Endothelial cell of umbilical vein (primary cell): ENCODE data around the gene MBOAT1. TPM values are rescaled to one million over a fixed set of nuclear protein-coding genes. Genes with fewer than 3 reads are reported as not detected.

ENCODE experiments used
- BruUV-seq: library from RNA; stranded (reverse); fragments of 400-500 nt; replicated peaks from 2 replicates; lab custom pipeline; 2021; lab: Mats Ljungman, UMichigan
- CTCF ChIA-PET: fragments of 300-600, 350-600 bp; sonication (Branson Sonifier 250); formaldehyde crosslinking; loops from one replicate; lab custom pipeline; 2021; ENCODE audit warnings: antibody characterized with exemption, inconsistent platforms; lab: Charles Lee
- POLR2A ChIA-PET: fragments of 300-600, 350-600 bp; sonication (Branson Sonifier 250); formaldehyde crosslinking; loops from one replicate; lab custom pipeline; 2021; ENCODE audit warnings: antibody characterized with exemption, inconsistent platforms; lab: Charles Lee
- DNase-seq: peaks from one replicate; pipeline ENCODE4 v3.0.0-alpha.2; 2011; ENCODE audit warnings: low read depth, low spot score
- FAIRE-seq: peaks from 2 replicates; lab custom pipeline; 2011; peaks lifted over from hg19 to GRCh38; lab: Jason Lieb, UNC
- H2AFZ ChIP-seq: 2 replicates; pipeline ENCODE4 v1.6.0; 2012; ENCODE audit warnings: low read depth, low read length, control low read depth, inconsistent platforms
- H3K27ac ChIP-seq: 2 replicates; pipeline ENCODE4 v1.5.1; 2011; ENCODE audit warnings: low read depth, mild to moderate bottlenecking, control low read depth, low read length, moderate library complexity; ENCODE audit not compliant: insufficient read depth
- H3K27me3 ChIP-seq, 2 experiments: 2 replicates each; pipeline versions ENCODE4 v1.6.0 to v1.6.1; 2011; ENCODE audit warnings: low read length in 2 of 2, mixed read lengths in 1 of 2; ENCODE audit not compliant: control insufficient read depth in 2 of 2, insufficient read depth in 2 of 2
- H3K36me3 ChIP-seq, 2 experiments: 2 replicates in 1 of 2; 3 replicates in 1 of 2; pipeline ENCODE4 v1.5.1; 2011; ENCODE audit warnings: low read length in 2 of 2, mild to moderate bottlenecking in 1 of 2, moderate library complexity in 1 of 2; ENCODE audit not compliant: control insufficient read depth in 2 of 2, insufficient read depth in 2 of 2; ENCODE audit errors: extremely low read depth in 1 of 2
- H3K4me1 ChIP-seq: 3 replicates; pipeline ENCODE4 v1.5.1; 2011; ENCODE audit warnings: mild to moderate bottlenecking, low read length; ENCODE audit not compliant: control insufficient read depth, insufficient read depth; ENCODE audit errors: extremely low read depth
- H3K4me2 ChIP-seq: 2 replicates; pipeline ENCODE4 v1.6.1; 2011; ENCODE audit warnings: low read length, control low read depth, mixed read lengths; ENCODE audit not compliant: insufficient read depth
- H3K4me3 ChIP-seq, 3 experiments: fragments of 200-600 bp in 1 of 3; sonication (generic), shearing (Covaris generic) in 1 of 3; replicated peaks in 1 of 3; 2 replicates each; pipeline ENCODE4 v1.5.1; 2011 to 2016; ENCODE audit warnings: control low read depth in 3 of 3, low read length in 3 of 3, mild to moderate bottlenecking in 2 of 3, inconsistent platforms in 1 of 3, low read depth in 1 of 3, moderate library complexity in 1 of 3; ENCODE audit not compliant: insufficient read depth in 1 of 3
- H3K79me2 ChIP-seq: 2 replicates; pipeline ENCODE4 v1.6.0; 2012; ENCODE audit warnings: low read length, inconsistent platforms; ENCODE audit not compliant: control insufficient read depth, insufficient read depth
- H3K9ac ChIP-seq: replicated peaks from 2 replicates; pipeline ENCODE3; 2011; ENCODE audit warnings: low read length, control low read depth; ENCODE audit not compliant: insufficient read depth; ENCODE audit errors: extremely low read depth
- H3K9me1 ChIP-seq: replicated peaks from 3 replicates; pipeline ENCODE4 v1.6.0; 2011; ENCODE audit warnings: mild to moderate bottlenecking, low read length; ENCODE audit not compliant: control insufficient read depth, insufficient read depth; ENCODE audit errors: extremely low read depth
- H3K9me3 ChIP-seq: replicated peaks from 2 replicates; pipeline ENCODE4 v1.5.1; 2012; ENCODE audit warnings: low read length, inconsistent platforms; ENCODE audit not compliant: control insufficient read depth, insufficient read depth
- H4K20me1 ChIP-seq: replicated peaks from 2 replicates; pipeline ENCODE3; 2011; ENCODE audit warnings: mild to moderate bottlenecking, low read length; ENCODE audit not compliant: control insufficient read depth, insufficient read depth; ENCODE audit errors: extremely low read depth
- EZH2 ChIP-seq: IDR thresholded peaks from 2 replicates; pipeline ENCODE4 v1.6.1; 2012; ENCODE audit warnings: borderline replicate concordance, low read depth, mild to moderate bottlenecking, moderate library complexity, low read length, inconsistent platforms; ENCODE audit not compliant: severe bottlenecking
- FOS ChIP-seq: IDR thresholded peaks from 2 replicates; pipeline ENCODE4 v1.6.1; 2011; ENCODE audit warnings: mild to moderate bottlenecking, low read length, moderate library complexity, borderline replicate concordance; ENCODE audit not compliant: insufficient read depth
- GATA2 ChIP-seq: IDR thresholded peaks from 2 replicates; pipeline ENCODE4 v1.7.0; 2011; ENCODE audit warnings: low read depth, mild to moderate bottlenecking, moderate library complexity, mixed read lengths, low read length; ENCODE audit not compliant: insufficient read length, insufficient read depth
- JUN ChIP-seq: IDR thresholded peaks from 2 replicates; pipeline ENCODE4 v1.6.1; 2011; ENCODE audit warnings: borderline replicate concordance, low read depth; ENCODE audit not compliant: insufficient read length, insufficient read depth
- MYC ChIP-seq: IDR thresholded peaks from one replicate; pipeline ENCODE4 v1.6.1; 2011; ENCODE audit warnings: mild to moderate bottlenecking, low read depth, low read length
- POLR2A ChIP-seq: IDR thresholded peaks from 2 replicates; pipeline ENCODE4 v1.6.1; 2012; ENCODE audit warnings: low read depth, mild to moderate bottlenecking, control low read depth, low read length
- POLR2AphosphoS5 ChIP-seq: IDR thresholded peaks from 2 replicates; pipeline ENCODE4 v1.6.1; 2012; ENCODE audit warnings: low read depth, mild to moderate bottlenecking, control low read depth, low read length, moderate library complexity; ENCODE audit not compliant: insufficient read depth
- dilution Hi-C: fragments of 300-500 bp; cut with MboI; formaldehyde crosslinking; loops from one replicate; pipeline ENCODE4 v1.15.0; 2019; ENCODE audit warnings: low sequenced_read_pairs; ENCODE audit not compliant: extremely low pct_ligation_motif_present
- intact Hi-C: fragments of 100-400 bp; cut with micrococcal nuclease; formaldehyde crosslinking; loops from one replicate; pipeline ENCODE4 v1.10.0; 2022
- polyA plus RNA-seq, 4 experiments: library from polyadenylated mRNA; depleted of rRNA in 3 of 4; stranded (reverse) in 3 of 4; unstranded in 1 of 4; fragments of >200 nt; gene quantifications; 2 replicates each; pipeline versions ENCODE4 v1.2.1 to v1.2.3, GENCODE V29; 2011 to 2012; ENCODE audit warnings: missing spikeins in 1 of 4
- total RNA-seq: library from RNA; stranded (reverse); gene quantifications from 2 replicates; pipeline ENCODE4 v1.2.3, GENCODE V29; 2021
- TF ChIP-seq, protein P1 (sequence below), 2 donors: IDR thresholded peaks; 1 replicate in 1 of 2; 2 replicates in 1 of 2; pipeline ENCODE4 v1.5.1; 2011; ENCODE audit warnings: low read length in 2 of 2, mild to moderate bottlenecking in 2 of 2, moderate library complexity in 2 of 2, control low read depth in 1 of 2, inconsistent platforms in 1 of 2, low read depth in 1 of 2; ENCODE audit not compliant: insufficient read depth in 1 of 2; ENCODE audit errors: extremely low read depth in 1 of 2
- TF ChIP-seq, protein P2 (sequence below): IDR thresholded peaks from 2 replicates; pipeline ENCODE4 v1.6.1; 2011; ENCODE audit not compliant: insufficient read depth, insufficient read length

MBOAT1 gene
- total and polyA plus RNA-seq, 2 donors (not counting 3 experiments of a cell fraction or from before 2014, with no cell fraction given): 2.1 to 5.4 TPM

DNA sequence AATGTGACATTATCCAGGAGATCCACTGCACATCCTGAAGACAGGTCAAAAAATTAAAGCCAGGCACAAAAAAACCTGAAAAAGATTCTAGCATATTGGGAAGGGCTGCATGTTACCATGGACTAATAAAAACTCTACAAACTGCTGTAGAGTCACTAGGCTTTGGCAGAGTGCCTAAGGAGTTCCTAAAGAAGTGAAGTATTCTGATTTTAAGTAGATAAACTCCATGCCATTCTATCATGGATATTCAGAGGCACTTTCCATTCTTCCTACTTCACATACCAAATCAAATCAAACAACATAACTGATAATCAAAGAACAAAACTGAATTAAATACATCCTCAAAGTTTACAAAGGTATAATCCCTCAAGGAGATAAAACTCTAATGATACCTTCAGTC lies 3.0 kb upstream of the MBOAT1 start:
- Histone ChIP-seq H3K79me2 (no peaks in the 10 kb centered on the region), H3K9ac (no peak overlapping the region), H3K9me1 (no peaks in the 10 kb centered on the region), H3K36me3 (no peaks in the 10 kb centered on the region), H3K9me3 (no peaks in the 10 kb centered on the region), H3K4me2 (no peak overlapping the region), H4K20me1 (no peaks in the 10 kb centered on the region), H3K27me3 (no peaks in the 10 kb centered on the region), H2AFZ (no peak overlapping the region), H3K4me1 (peaks cover 15% of the 10 kb centered on the region), H3K27ac (no peak overlapping the region), H3K4me3 (no peak overlapping the region)
- intact Hi-C loops: no loop called here
- no peak for TF ChIP-seq EZH2
- no peak for TF ChIP-seq JUN
- no peak for TF ChIP-seq POLR2AphosphoS5
- TF ChIP-seq MYC: no peak
- TF ChIP-seq, protein P1, sequence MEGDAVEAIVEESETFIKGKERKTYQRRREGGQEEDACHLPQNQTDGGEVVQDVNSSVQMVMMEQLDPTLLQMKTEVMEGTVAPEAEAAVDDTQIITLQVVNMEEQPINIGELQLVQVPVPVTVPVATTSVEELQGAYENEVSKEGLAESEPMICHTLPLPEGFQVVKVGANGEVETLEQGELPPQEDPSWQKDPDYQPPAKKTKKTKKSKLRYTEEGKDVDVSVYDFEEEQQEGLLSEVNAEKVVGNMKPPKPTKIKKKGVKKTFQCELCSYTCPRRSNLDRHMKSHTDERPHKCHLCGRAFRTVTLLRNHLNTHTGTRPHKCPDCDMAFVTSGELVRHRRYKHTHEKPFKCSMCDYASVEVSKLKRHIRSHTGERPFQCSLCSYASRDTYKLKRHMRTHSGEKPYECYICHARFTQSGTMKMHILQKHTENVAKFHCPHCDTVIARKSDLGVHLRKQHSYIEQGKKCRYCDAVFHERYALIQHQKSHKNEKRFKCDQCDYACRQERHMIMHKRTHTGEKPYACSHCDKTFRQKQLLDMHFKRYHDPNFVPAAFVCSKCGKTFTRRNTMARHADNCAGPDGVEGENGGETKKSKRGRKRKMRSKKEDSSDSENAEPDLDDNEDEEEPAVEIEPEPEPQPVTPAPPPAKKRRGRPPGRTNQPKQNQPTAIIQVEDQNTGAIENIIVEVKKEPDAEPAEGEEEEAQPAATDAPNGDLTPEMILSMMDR (IDR thresholded peaks at IDR 0.05; ENCODE audit: extremely low read depth in 1 of 2, insufficient read depth in 1 of 2, low read depth in 1 of 2, low read length in 2 of 2): no peak
- no peak for TF ChIP-seq GATA2
- TF ChIP-seq FOS: no peak
- TF ChIP-seq, protein P2, sequence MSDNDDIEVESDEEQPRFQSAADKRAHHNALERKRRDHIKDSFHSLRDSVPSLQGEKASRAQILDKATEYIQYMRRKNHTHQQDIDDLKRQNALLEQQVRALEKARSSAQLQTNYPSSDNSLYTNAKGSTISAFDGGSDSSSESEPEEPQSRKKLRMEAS: no peak
- no peak for TF ChIP-seq POLR2A
- no TSS peak for BruUV-seq
- no peak for FAIRE-seq
- dilution Hi-C loops: no loop called here
- DNase-seq: no peak
- CTCF ChIA-PET: no interaction called here
- POLR2A ChIA-PET: no interaction called here
